WTC11 (cell line): ENCODE data around the gene HOXB1. TPM values are rescaled to one million over a fixed set of nuclear protein-coding genes. Genes with fewer than 3 reads are reported as not detected.
"Not testable (repeated sequence)": the region's sequence is repeated elsewhere in the genome, so short reads cannot be mapped to it uniquely, and the experiment has no call there.

Source experiments
- ATAC-seq: fragments of 200-7000 bp; cut with Tn5 transposase; 2 replicates; pipeline ENCODE4 v1.10.0; 2021; ENCODE audit warnings: mild to moderate bottlenecking, moderate library complexity
- CTCF ChIA-PET: fragments of 300-600 bp; sonication (Branson Sonifier 250); formaldehyde crosslinking; loops from one replicate; lab custom pipeline; 2021; ENCODE audit warnings: antibody characterized with exemption; lab: Charles Lee
- POLR2A ChIA-PET: fragments of 350-600 bp; sonication (Branson Sonifier 250); formaldehyde crosslinking; loops from one replicate; lab custom pipeline; 2021; ENCODE audit warnings: antibody characterized with exemption; lab: Charles Lee
- DNase-seq: peaks from one replicate; pipeline ENCODE4 v3.0.0; 2021; ENCODE audit warnings: low spot score
- H3K27ac Mint-ChIP-seq: 2 replicates; pipeline ENCODE4 v1.8.0; 2021; ENCODE audit warnings: mixed read lengths
- H3K27me3 Mint-ChIP-seq: 2 replicates; pipeline ENCODE4 v1.8.0; 2021; ENCODE audit warnings: low read depth, mild to moderate bottlenecking, moderate library complexity, mixed read lengths
- H3K36me3 Mint-ChIP-seq: 2 replicates; pipeline ENCODE4 v1.8.0; 2021; ENCODE audit warnings: mixed read lengths
- H3K4me1 Mint-ChIP-seq: 2 replicates; pipeline ENCODE4 v1.8.0; 2022; ENCODE audit warnings: mixed read lengths
- H3K4me3 Mint-ChIP-seq: 2 replicates; pipeline ENCODE4 v1.8.0; 2021; ENCODE audit warnings: mild to moderate bottlenecking, moderate library complexity, mixed read lengths
- H3K9me3 Mint-ChIP-seq: 2 replicates; pipeline ENCODE4 v1.8.0; 2021; ENCODE audit warnings: mixed read lengths
- CREM ChIP-seq: sonication (generic); formaldehyde crosslinking; IDR thresholded peaks from 2 replicates; pipeline ENCODE4 v1.8.1; 2022; ENCODE audit warnings: mild to moderate bottlenecking, missing genetic modification reagents, moderate library complexity
- ELF4 ChIP-seq: sonication (generic); formaldehyde crosslinking; IDR thresholded peaks from 2 replicates; pipeline ENCODE4 v1.8.1; 2022; ENCODE audit warnings: low read depth, mild to moderate bottlenecking, moderate library complexity, missing genetic modification reagents
- ETV6 ChIP-seq: sonication (generic); formaldehyde crosslinking; IDR thresholded peaks from 2 replicates; pipeline ENCODE4 v1.8.1; 2022; ENCODE audit warnings: mild to moderate bottlenecking, missing genetic modification reagents
- FOXJ3 ChIP-seq: sonication (generic); formaldehyde crosslinking; IDR thresholded peaks from 2 replicates; pipeline ENCODE4 v1.9.0; 2021; ENCODE audit warnings: missing genetic modification reagents, mild to moderate bottlenecking, borderline replicate concordance
- FOXP1 ChIP-seq: sonication (generic); formaldehyde crosslinking; IDR thresholded peaks from 2 replicates; pipeline ENCODE4 v1.8.0; 2022; ENCODE audit warnings: missing genetic modification reagents, mild to moderate bottlenecking, moderate library complexity, borderline replicate concordance
- IRF2 ChIP-seq: sonication (generic); formaldehyde crosslinking; IDR thresholded peaks from 2 replicates; pipeline ENCODE4 v1.8.0; 2022; ENCODE audit warnings: low read depth, missing genetic modification reagents, borderline replicate concordance
- JAZF1 ChIP-seq: fragments of 250-450 bp; sonication (Bioruptor Pico); IDR thresholded peaks from 2 replicates; pipeline ENCODE4 v1.9.0; 2021; ENCODE audit warnings: moderate library complexity, mild to moderate bottlenecking, inconsistent platforms
- MYBL2 ChIP-seq: sonication (generic); formaldehyde crosslinking; IDR thresholded peaks from 2 replicates; pipeline ENCODE4 v1.8.1; 2023; ENCODE audit warnings: mild to moderate bottlenecking, moderate library complexity, missing genetic modification reagents
- NFATC4 ChIP-seq: fragments of 250-450 bp; sonication (Bioruptor Pico); IDR thresholded peaks from 2 replicates; pipeline ENCODE4 v1.9.0; 2021; ENCODE audit warnings: mild to moderate bottlenecking
- NR2C2 ChIP-seq: sonication (generic); formaldehyde crosslinking; IDR thresholded peaks from 2 replicates; pipeline ENCODE4 v1.8.0; 2022; ENCODE audit warnings: mild to moderate bottlenecking, missing genetic modification reagents
- SP1 ChIP-seq: sonication (generic); formaldehyde crosslinking; conservative IDR thresholded peaks from 2 replicates; pipeline ENCODE4 v1.8.1; 2022; ENCODE audit warnings: missing genetic modification reagents
- TCF7 ChIP-seq: sonication (generic); formaldehyde crosslinking; IDR thresholded peaks from 2 replicates; pipeline ENCODE4 v1.8.0; 2022; ENCODE audit warnings: mild to moderate bottlenecking, low read depth, missing genetic modification reagents, moderate library complexity
- TP53 ChIP-seq: sonication (generic); formaldehyde crosslinking; IDR thresholded peaks from 2 replicates; pipeline ENCODE4 v1.8.1; 2023; ENCODE audit warnings: mild to moderate bottlenecking, missing genetic modification reagents
- total RNA-seq: library from RNA; stranded (reverse); gene quantifications from 3 replicates; pipeline ENCODE4 v1.2.3, GENCODE V29; 2021
- TF ChIP-seq, protein P1 (sequence below): sonication (generic); formaldehyde crosslinking; IDR thresholded peaks from 2 replicates; pipeline ENCODE4 v1.8.1; 2023; ENCODE audit warnings: mild to moderate bottlenecking, moderate library complexity, missing genetic modification reagents
- TF ChIP-seq, protein P2 (sequence below): sonication (generic); formaldehyde crosslinking; IDR thresholded peaks from 2 replicates; pipeline ENCODE4 v1.8.1; 2022; ENCODE audit warnings: low read depth, mild to moderate bottlenecking, moderate library complexity, missing genetic modification reagents, borderline replicate concordance
- TF ChIP-seq, protein P3 (sequence below): sonication (generic); formaldehyde crosslinking; IDR thresholded peaks from 2 replicates; pipeline ENCODE4 v1.8.0; 2023; ENCODE audit warnings: mild to moderate bottlenecking, missing genetic modification reagents
- TF ChIP-seq, protein P4 (sequence below): sonication (generic); formaldehyde crosslinking; IDR thresholded peaks from 2 replicates; pipeline ENCODE4 v1.8.1; 2023; ENCODE audit warnings: mild to moderate bottlenecking, missing genetic modification reagents, borderline replicate concordance
- TF ChIP-seq, protein P5 (sequence below): fragments of 250-450 bp; sonication (Bioruptor Pico); conservative IDR thresholded peaks from 2 replicates; pipeline ENCODE4 v1.9.0; 2021; ENCODE audit warnings: mild to moderate bottlenecking
- TF ChIP-seq, protein P6 (sequence below): fragments of 250-450 bp; sonication (Bioruptor Pico); IDR thresholded peaks from 2 replicates; pipeline ENCODE4 v1.9.0; 2021; ENCODE audit warnings: mild to moderate bottlenecking

The HOXB1 gene
- total RNA-seq, 1 experiment from 2014 or later, result 0.63 TPM

DNA sequence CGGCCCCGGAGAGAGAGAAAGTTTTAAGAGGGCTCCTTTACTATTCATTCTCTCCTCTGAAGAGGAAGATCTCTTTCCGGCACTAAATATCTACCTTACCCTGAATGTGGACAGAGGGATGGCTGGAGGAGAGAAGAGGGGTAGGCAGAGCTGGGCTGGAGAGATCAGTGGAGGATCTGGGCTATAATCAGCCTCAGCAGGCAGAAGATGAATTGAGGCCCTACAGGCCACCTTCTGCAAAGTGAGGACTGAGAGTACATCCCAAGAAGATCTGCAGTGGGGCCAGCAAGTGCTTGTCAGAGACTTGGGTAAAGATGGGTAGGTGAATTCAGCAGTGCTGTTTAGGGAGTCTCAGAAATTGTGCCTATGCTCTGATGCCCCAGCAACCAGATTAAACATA lies 6.5 kb upstream of the HOXB1 start:
- H3K27me3 Mint-ChIP-seq, result peaks cover 92% of the 10 kb centered on the region

DNA sequence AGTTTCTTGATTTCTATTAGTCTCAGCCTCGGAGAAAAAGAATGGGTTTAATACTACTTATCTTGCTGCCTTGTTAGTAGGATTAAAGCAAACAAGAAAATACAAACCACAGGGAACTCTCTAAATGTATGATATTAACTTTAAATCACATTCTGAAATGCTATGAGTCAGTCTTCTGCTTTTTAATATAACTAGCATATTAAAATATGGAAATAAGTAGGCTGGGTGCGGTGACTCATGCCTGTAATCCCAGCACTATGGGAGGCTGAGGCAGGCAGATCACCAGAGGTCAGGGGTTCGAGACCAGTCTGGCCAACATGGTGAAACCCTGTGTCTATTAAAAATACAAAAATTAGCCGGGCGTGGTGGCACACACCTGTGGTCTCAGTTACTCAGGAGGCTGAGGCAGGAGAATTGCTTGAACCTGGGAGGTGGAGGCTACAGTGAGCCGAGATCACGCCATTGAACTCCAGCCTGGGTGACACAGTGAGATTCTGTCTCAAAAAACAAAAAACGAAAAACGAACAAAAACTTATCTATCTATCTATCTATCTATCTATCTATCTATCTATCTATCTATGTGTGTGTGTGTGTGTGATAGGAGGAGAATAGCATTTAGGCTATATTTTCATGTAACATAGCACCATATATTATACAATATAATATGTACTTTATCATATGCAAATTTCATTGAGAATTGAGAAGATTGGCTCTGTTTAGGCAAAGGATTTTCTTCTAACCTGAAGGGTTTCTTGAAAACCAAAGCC lies 5.2 kb upstream of the HOXB1 start:
- peaks cover 33% of the 10 kb centered on the region for H3K4me1 Mint-ChIP-seq
- CTCF ChIA-PET, DNase-seq, H3K27ac Mint-ChIP-seq, ATAC-seq, POLR2A ChIA-PET, H3K4me3 Mint-ChIP-seq, H3K9me3 Mint-ChIP-seq, H3K36me3 Mint-ChIP-seq: not testable (repeated sequence)
- H3K27me3 Mint-ChIP-seq, result peaks cover 92% of the 10 kb centered on the region

More for the DNA sequence above, 6.5 kb upstream of the HOXB1 start:
- H3K4me3 Mint-ChIP-seq, result no peak overlapping the region
- ATAC-seq, result no peak
- no peak for DNase-seq
- TF ChIP-seq SP1 (CRISPR knock-in tag) (no peak), ETV6 (CRISPR knock-in tag) (no peak), MYBL2 (CRISPR knock-in tag) (no peak), ELF4 (no peak), CREM (no peak), NR2C2 (CRISPR knock-in tag) (no peak), NFATC4 (CRISPR knock-in tag) (no peak), JAZF1 (CRISPR knock-in tag) (no peak), IRF2 (no peak), FOXP1 (CRISPR knock-in tag) (no peak), TP53 (CRISPR knock-in tag) (no peak), TCF7 (CRISPR knock-in tag) (no peak), FOXJ3 (CRISPR knock-in tag) (no peak)
- TF ChIP-seq, protein P1, sequence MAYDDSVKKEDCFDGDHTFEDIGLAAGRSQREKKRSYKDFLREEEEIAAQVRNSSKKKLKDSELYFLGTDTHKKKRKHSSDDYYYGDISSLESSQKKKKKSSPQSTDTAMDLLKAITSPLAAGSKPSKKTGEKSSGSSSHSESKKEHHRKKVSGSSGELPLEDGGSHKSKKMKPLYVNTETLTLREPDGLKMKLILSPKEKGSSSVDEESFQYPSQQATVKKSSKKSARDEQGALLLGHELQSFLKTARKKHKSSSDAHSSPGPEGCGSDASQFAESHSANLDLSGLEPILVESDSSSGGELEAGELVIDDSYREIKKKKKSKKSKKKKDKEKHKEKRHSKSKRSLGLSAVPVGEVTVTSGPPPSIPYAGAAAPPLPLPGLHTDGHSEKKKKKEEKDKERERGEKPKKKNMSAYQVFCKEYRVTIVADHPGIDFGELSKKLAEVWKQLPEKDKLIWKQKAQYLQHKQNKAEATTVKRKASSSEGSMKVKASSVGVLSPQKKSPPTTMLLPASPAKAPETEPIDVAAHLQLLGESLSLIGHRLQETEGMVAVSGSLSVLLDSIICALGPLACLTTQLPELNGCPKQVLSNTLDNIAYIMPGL (CRISPR knock-in tag), result no peak
- TF ChIP-seq, protein P2, sequence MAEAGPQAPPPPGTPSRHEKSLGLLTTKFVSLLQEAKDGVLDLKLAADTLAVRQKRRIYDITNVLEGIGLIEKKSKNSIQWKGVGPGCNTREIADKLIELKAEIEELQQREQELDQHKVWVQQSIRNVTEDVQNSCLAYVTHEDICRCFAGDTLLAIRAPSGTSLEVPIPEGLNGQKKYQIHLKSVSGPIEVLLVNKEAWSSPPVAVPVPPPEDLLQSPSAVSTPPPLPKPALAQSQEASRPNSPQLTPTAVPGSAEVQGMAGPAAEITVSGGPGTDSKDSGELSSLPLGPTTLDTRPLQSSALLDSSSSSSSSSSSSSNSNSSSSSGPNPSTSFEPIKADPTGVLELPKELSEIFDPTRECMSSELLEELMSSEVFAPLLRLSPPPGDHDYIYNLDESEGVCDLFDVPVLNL (CRISPR knock-in tag), result no peak
- TF ChIP-seq, protein P3, sequence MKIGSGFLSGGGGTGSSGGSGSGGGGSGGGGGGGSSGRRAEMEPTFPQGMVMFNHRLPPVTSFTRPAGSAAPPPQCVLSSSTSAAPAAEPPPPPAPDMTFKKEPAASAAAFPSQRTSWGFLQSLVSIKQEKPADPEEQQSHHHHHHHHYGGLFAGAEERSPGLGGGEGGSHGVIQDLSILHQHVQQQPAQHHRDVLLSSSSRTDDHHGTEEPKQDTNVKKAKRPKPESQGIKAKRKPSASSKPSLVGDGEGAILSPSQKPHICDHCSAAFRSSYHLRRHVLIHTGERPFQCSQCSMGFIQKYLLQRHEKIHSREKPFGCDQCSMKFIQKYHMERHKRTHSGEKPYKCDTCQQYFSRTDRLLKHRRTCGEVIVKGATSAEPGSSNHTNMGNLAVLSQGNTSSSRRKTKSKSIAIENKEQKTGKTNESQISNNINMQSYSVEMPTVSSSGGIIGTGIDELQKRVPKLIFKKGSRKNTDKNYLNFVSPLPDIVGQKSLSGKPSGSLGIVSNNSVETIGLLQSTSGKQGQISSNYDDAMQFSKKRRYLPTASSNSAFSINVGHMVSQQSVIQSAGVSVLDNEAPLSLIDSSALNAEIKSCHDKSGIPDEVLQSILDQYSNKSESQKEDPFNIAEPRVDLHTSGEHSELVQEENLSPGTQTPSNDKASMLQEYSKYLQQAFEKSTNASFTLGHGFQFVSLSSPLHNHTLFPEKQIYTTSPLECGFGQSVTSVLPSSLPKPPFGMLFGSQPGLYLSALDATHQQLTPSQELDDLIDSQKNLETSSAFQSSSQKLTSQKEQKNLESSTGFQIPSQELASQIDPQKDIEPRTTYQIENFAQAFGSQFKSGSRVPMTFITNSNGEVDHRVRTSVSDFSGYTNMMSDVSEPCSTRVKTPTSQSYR (CRISPR knock-in tag), result no peak
- TF ChIP-seq, protein P4, sequence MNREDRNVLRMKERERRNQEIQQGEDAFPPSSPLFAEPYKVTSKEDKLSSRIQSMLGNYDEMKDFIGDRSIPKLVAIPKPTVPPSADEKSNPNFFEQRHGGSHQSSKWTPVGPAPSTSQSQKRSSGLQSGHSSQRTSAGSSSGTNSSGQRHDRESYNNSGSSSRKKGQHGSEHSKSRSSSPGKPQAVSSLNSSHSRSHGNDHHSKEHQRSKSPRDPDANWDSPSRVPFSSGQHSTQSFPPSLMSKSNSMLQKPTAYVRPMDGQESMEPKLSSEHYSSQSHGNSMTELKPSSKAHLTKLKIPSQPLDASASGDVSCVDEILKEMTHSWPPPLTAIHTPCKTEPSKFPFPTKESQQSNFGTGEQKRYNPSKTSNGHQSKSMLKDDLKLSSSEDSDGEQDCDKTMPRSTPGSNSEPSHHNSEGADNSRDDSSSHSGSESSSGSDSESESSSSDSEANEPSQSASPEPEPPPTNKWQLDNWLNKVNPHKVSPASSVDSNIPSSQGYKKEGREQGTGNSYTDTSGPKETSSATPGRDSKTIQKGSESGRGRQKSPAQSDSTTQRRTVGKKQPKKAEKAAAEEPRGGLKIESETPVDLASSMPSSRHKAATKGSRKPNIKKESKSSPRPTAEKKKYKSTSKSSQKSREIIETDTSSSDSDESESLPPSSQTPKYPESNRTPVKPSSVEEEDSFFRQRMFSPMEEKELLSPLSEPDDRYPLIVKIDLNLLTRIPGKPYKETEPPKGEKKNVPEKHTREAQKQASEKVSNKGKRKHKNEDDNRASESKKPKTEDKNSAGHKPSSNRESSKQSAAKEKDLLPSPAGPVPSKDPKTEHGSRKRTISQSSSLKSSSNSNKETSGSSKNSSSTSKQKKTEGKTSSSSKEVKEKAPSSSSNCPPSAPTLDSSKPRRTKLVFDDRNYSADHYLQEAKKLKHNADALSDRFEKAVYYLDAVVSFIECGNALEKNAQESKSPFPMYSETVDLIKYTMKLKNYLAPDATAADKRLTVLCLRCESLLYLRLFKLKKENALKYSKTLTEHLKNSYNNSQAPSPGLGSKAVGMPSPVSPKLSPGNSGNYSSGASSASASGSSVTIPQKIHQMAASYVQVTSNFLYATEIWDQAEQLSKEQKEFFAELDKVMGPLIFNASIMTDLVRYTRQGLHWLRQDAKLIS (CRISPR knock-in tag), result no peak
- TF ChIP-seq, protein P5, sequence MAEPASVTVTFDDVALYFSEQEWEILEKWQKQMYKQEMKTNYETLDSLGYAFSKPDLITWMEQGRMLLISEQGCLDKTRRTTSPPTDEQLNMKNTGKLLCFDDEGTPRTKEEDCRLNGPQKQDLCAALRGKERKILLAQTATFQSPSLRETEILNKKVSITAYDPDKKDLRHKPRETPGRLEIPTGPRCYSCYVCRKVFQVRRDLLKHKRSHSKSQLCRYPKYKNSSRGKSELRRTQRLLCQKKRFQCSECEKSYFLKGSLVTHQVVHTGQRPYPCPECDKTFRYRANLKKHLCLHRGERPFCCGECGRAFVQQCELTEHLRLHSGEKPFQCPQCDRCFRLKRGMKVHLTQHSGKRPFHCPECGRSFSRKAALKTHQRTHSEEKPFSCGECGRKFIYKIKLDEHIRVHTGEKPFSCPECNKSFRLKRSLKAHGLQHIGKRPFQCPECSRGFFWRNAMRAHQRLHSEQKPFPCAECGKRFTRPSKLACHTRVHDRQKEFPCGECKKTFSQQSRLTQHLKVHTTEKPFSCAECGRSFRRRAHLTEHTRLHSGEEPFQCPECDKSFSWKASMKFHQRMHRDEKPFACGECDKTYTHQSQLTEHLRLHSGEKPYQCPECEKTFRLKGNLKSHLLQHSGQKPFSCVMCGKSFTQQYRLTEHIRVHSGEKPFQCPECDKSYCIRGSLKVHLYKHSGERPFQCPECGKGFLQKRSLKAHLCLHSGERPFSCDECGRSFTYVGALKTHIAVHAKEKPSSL, result no peak
- TF ChIP-seq, protein P6, sequence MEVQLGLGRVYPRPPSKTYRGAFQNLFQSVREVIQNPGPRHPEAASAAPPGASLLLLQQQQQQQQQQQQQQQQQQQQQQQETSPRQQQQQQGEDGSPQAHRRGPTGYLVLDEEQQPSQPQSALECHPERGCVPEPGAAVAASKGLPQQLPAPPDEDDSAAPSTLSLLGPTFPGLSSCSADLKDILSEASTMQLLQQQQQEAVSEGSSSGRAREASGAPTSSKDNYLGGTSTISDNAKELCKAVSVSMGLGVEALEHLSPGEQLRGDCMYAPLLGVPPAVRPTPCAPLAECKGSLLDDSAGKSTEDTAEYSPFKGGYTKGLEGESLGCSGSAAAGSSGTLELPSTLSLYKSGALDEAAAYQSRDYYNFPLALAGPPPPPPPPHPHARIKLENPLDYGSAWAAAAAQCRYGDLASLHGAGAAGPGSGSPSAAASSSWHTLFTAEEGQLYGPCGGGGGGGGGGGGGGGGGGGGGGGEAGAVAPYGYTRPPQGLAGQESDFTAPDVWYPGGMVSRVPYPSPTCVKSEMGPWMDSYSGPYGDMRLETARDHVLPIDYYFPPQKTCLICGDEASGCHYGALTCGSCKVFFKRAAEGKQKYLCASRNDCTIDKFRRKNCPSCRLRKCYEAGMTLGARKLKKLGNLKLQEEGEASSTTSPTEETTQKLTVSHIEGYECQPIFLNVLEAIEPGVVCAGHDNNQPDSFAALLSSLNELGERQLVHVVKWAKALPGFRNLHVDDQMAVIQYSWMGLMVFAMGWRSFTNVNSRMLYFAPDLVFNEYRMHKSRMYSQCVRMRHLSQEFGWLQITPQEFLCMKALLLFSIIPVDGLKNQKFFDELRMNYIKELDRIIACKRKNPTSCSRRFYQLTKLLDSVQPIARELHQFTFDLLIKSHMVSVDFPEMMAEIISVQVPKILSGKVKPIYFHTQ (CRISPR knock-in tag), result no peak
- TF ChIP-seq, all 79 proteins: peak for 0
- Mint-ChIP-seq H3K9me3 (no peaks in the 10 kb centered on the region), H3K36me3 (no peaks in the 10 kb centered on the region), H3K4me1 (peaks cover 31% of the 10 kb centered on the region), H3K27ac (no peak overlapping the region)
- ChIA-PET CTCF (interaction anchor here (0.7 kb wide), 1 partner anchor 124 kb away, joined by 3 read pairs; no protein-coding TSS in a partner anchor), POLR2A (no interaction called here)
